Activated B cell treated with CpG ODN at 0.5 μM for 24 hours (primary cell): ENCODE data around the gene UGT2A1. TPM values are rescaled to one million over a fixed set of nuclear protein-coding genes. Genes with fewer than 3 reads are reported as not detected.

Experiments used
- ATAC-seq: fragments of 200-7000 bp; cut with Tn5 transposase; one replicate; pipeline ENCODE4 v1.10.0; 2021; ENCODE audit warnings: low read depth, mild to moderate bottlenecking, moderate library complexity
- CTCF ChIA-PET: fragments of 350-600 bp; sonication (Branson Sonifier 250); formaldehyde crosslinking; loops from one replicate; lab custom pipeline; 2021; ENCODE audit warnings: antibody characterized with exemption; lab: Charles Lee
- POLR2A ChIA-PET: fragments of 350-600 bp; sonication (Branson Sonifier 250); formaldehyde crosslinking; loops from one replicate; lab custom pipeline; 2021; ENCODE audit warnings: antibody characterized with exemption; lab: Charles Lee
- DNase-seq: peaks from one replicate; pipeline ENCODE4 v3.0.0; 2022
- H3K27ac Mint-ChIP-seq: one replicate; pipeline ENCODE4 v1.8.0; 2020; ENCODE audit warnings: mixed read lengths
- H3K27me3 Mint-ChIP-seq: one replicate; pipeline ENCODE4 v1.8.0; 2021; ENCODE audit warnings: mixed read lengths
- H3K36me3 Mint-ChIP-seq: one replicate; pipeline ENCODE4 v1.8.0; 2021; ENCODE audit warnings: low read depth, mixed read lengths
- H3K4me1 Mint-ChIP-seq: one replicate; pipeline ENCODE4 v1.8.0; 2021; ENCODE audit warnings: mixed read lengths
- H3K4me3 Mint-ChIP-seq: one replicate; pipeline ENCODE4 v1.8.0; 2020; ENCODE audit warnings: mild to moderate bottlenecking, mixed read lengths
- H3K9me3 Mint-ChIP-seq: one replicate; pipeline ENCODE4 v1.8.0; 2020; ENCODE audit warnings: mixed read lengths
- CTCF ChIP-seq: fragments of 200-600 bp; IDR thresholded peaks from one replicate; pipeline ENCODE4 v1.8.0; 2022; ENCODE audit warnings: antibody characterized with exemption, mild to moderate bottlenecking
- intact Hi-C: fragments of 100-400 bp; cut with micrococcal nuclease; formaldehyde crosslinking; loops from one replicate; pipeline ENCODE4 v1.15.1; 2024
- total RNA-seq: library from RNA; stranded (reverse); gene quantifications from 2 replicates; pipeline ENCODE4 v1.2.3, GENCODE V29; 2022

Gene UGT2A1
- total RNA-seq, 1 donor from 2014 or later: not detected

DNA sequence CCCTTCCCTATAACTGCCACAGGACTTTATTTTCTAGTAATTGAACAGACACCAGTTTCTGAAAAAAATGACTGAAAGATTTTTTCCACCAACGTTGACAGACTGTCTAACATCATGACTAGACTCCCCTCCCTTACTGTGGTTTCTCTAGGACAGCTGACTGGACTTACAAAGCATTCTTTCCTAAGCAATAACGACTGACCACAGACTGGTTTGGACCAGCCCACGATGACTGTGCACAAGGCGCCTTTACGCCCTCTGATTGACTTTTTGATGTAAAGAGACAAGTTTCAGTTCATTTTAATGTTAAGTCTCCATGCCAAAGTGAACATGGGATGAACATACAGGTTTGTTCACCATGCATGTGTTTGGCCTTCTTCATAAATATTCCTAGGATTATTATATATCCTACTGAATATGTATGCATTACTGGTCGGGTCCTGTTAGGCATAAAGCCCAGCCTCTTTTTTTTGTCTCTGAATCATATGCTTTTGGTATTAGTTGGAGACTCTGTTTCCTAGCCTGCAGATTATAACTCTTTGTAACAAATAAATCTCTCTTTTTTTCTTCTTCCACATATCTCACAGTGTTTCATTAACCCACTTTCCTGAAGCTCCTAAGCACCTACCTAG lies 106.8 kb downstream of the UGT2A1 start:
- no peaks in the 10 kb centered on the region for H3K27me3 Mint-ChIP-seq
- TF ChIP-seq CTCF: no peak
- H3K4me1 Mint-ChIP-seq: no peaks in the 10 kb centered on the region
- H3K27ac Mint-ChIP-seq: no peak overlapping the region
- H3K9me3 Mint-ChIP-seq: no peaks in the 10 kb centered on the region
- ATAC-seq (no peak), DNase-seq (no peak)
- H3K36me3 Mint-ChIP-seq: no peaks in the 10 kb centered on the region
- POLR2A ChIA-PET: no interaction called here
- CTCF ChIA-PET: interaction anchor here (0.5 kb wide), 1 partner anchor 125 kb away, joined by 4 read pairs; no protein-coding TSS in a partner anchor
- intact Hi-C loops: no loop called here
- H3K4me3 Mint-ChIP-seq: no peak overlapping the region

Other genes with a start within 250 kb of the UGT2A1 start
- gene UGT2B4, start 157.3 kb downstream of the UGT2A1 start, total RNA-seq: not detected in 2 replicates
- not detected in 2 replicates for gene UGT2A2, start 13.6 kb downstream of the UGT2A1 start, total RNA-seq
- 0.02 and 0.04 TPM in 2 replicates for gene SULT1B1, start 107.4 kb upstream of the UGT2A1 start, total RNA-seq
- not detected in 2 replicates for gene SULT1E1, start 206.9 kb upstream of the UGT2A1 start, total RNA-seq